NCI-H187 (cell line): ENCODE data around the gene NDUFS6.
"Not testable (repeated sequence)": the region's sequence is repeated elsewhere in the genome, so short reads cannot be mapped to it uniquely, and the experiment has no call there.

Source experiments
- DNase-seq, 2 experiments: peaks; one replicate each; lab custom pipeline; 2025; lab: John Stamatoyannopoulos, UW

NDUFS6 gene

GRCh38 chr5:1815881-1816292 lies 14.7 kb downstream of the NDUFS6 start:
- DNase-seq = no peak

DNA sequence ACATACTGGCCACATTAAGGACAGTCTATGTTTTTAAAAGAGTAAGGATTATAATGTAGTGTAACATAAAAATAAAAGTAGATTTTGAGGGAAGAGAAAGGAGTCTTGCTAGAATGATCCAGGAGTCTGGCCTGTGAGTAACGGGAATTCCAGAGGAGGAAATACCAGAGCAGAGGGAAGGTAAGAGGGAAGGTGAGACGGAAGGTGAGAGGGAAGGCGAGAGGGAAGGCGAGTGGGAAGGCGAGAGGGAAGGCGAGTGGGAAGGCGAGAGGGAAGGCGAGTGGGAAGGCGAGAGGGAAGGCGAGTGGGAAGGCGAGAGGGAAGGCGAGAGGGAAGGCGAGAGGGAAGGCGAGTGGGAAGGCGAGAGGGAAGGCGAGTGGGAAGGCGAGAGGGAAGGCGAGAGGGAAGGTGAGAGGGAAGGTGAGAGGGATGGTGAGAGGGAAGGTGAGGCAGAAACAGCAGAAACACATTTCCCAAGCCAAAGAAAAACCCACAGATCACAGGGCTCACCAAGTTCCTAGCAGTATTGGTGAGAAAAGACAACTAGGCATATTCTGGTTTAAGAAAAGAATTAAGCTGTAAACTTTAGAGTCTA lies 15.4 kb downstream of the NDUFS6 start:
- not testable (repeated sequence) for DNase-seq

DNA sequence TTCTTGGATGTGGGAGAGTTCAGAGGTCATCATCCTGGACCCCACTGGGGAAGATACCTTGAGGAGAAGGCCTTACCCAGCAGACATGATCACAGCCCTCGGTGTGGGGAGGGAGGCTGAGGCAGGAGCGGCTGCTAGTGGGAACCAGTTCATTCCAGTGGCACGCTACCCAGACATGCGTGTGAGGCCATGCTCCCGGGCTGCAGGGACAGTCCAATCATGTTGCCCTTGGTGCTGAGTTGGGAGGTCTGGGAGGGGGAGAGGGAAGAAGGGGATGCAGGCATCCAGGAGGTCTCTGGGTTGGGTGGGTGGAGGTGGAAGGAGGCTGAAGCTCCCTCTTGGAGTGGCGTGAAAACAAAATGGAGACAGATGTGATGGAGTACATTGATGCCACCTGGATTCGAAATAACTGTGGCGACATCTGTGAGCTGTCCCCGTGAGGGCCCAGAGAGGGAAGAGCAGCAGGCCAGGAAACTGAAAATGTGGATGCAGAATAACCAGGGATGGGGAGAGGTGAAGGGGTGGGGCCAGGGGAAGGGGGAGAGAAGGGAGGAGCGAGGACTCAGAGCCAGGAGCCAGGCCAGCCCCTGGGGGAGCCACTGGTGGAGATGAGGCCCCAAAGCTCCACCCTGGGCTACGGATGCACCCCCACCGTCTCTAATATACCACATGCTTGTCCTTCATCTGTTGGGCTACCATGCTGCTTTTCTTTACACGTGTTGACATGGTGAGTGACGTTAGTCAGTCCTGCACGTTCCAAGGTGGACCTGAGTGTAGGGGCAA lies 16.2 kb downstream of the NDUFS6 start:
- no peak for DNase-seq

DNA sequence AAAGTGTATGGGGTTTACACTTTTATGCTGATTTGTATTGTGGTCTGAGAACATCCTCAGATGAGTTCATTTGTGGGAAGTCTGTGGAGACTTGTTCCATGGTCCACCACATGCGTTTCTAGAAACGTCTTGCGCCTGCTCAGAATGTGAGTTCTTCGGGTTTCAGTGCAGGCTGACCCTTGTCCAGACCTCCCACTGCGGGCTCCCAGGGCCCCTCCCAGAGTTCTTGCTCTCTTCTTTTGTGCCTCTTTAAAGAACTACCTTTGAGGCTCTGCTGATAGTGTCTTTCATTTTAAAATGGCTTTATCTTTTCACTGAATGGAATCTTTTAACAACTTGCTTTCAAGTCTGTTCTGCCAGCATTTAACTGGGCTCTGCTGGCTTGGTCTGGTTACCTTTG lies 17.6 kb downstream of the NDUFS6 start:
- no peak for DNase-seq

GRCh38 chr5:1819458-1819857 lies 18.3 kb downstream of the NDUFS6 start:
- DNase-seq = no peak

DNA sequence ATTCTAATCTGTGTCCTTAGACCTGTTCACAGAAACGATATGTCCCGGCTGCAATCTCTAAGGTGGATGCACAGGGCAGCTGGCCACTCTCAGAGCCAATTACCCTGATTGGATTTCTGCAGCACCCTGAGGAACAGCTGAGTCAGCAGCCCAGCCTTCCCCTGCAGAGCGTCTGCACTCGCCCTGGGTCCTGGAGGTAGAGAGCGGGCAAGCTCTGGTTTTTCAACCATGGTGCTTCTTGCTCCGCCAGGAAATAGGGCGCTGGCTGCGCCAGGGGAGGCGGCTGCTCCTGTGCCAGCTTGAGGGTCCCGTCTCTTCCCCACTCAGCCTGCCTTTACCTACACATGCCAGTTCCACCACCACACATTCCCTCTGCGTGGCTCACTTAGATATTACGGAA lies 19.2 kb downstream of the NDUFS6 start:
- no peak for DNase-seq

DNA sequence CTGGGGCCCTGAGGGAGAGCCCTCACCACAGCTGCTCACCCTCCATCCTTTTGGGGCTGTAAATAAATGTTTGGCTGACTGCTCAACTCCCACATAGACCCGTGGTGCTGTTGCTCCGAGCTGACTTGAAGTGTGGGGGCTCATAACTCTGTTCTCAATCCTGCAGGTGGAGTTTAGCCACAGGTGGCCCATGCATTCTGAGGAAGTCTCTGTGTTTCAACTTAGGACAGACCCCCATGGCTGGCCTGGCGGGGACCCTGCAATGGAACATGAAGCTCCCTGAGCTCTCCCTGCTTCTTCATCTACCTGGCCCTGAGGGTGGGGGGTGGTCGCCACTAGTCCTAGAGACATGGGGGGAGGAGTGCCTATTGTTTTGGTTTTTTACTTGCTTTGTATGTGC lies 19.7 kb downstream of the NDUFS6 start:
- DNase-seq = no peak

DNA sequence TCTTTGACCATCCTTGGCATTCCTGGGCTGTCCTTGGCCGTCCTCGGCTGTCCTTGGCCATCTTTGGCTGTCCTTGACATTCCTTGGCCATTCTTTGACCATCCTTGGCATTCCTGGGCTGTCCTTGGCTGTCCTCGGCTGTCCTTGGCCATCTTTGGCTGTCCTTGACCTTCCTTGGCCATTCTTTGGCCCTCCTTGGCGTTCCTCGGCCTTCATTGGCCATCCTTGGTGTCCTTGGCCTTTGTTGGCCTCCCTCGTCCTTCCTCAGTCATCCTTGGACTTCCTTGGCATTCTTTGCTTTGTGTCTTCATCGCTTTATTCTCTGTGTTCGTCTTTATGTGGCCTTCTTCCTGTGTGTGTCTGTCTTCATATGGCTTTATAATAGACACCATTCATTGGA lies 20.7 kb downstream of the NDUFS6 start:
- no peak for DNase-seq

GRCh38 chr5:1823381-1824034 lies 22.3 kb downstream of the NDUFS6 start:
- no peak for DNase-seq

- DNase-seq = no peak
These were observed 23.1 kb downstream of the NDUFS6 start for GRCh38 chr5:1824109-1824821.

DNA sequence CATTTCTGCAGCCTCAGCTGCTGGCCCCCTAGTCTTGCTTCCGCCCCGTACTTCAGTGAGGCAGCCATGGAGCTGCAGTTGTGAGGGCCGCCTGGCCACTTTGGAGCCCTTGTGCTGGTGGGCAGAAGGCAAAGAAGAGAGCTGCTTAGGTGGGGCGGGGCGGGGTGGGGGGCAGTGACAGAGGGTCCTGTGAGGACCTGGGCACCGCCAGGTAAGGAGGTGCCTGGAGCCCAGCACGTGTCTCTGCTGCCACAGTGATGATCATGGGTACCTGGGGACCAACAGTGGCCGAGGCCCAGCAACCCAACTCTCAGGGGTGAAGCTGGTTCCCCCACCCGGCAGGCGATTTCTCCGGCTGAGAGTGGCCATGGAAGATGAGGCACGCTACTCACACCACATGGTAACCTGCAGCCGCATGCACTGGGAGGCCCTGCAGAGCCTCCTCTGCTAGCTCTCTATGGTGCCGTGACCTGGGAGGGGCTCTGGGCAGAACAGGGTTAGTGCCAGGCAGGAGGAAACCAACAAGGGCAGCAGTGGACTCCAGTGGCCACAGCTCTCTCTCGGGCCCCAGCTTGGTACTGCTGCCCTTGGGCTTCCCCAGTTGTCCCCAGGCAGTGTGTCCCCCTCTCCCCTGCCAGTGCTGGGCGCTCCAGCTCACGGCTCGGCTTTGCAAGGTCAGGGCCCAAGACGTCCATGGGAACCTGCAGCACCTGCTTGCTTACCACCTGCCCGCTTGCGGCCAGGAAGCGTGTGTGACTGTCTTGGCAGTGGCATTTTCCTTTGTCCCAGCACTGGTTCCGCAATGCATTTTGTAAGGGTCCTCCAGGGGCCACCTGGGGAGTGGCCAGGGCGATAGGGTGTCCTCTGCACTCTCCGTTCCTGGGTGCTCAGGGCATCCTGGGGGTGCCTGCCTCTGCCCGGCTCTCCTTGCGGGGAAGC lies 24.0 kb downstream of the NDUFS6 start:
- DNase-seq = no peak

DNA sequence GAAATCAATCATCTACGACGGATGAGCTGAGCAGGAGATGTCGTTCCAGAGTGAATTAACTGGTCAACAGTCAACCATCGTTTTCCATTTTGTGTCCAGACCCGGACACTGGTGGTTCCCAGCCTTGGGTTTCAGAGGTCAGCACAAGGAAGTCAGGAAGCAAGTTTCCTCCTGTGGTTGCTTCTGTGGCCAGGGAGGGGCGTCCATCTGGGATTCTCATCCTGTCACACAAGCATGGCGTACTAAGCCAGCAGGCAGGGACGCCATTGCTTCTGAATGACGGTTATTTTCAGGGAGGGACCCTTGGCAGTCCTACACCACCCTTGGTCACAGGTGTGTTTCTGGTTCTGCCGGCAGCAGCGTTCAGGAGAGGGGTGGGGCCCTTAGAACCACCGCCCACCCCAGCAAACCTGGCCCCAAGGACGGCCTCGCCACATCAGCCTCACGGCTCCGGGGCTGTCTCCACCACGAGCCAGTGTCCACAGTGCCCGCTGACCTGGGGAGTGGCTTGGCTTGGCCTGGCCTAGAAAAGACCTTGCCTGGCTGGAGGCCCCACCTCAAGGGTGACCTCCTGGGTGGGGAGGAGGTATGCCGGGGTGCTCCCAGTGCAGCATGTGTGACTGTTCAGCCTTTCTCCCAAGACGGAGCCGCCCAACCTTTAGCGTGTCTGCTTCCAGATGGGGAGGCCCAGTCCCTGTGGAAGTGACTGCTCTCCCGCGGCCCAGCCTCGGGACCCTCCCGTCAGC lies 25.2 kb downstream of the NDUFS6 start:
- no peak for DNase-seq

- DNase-seq = no peak
These were observed 26.0 kb downstream of the NDUFS6 start for GRCh38 chr5:1827025-1827885.

- no peak for DNase-seq
These were observed 26.7 kb downstream of the NDUFS6 start for GRCh38 chr5:1827886-1828397.

GRCh38 chr5:1830571-1831228 lies 29.5 kb downstream of the NDUFS6 start:
- no peak for DNase-seq

GRCh38 chr5:1831257-1831656 lies 30.1 kb downstream of the NDUFS6 start:
- no peak for DNase-seq

- no peak for DNase-seq
These were observed 30.6 kb downstream of the NDUFS6 start for GRCh38 chr5:1831677-1832313.

- DNase-seq = no peak
These were observed 31.5 kb downstream of the NDUFS6 start for GRCh38 chr5:1832511-1833250.
